GM21515 (cell line): ENCODE results near the gene MAB21L2.

Experiments
- ATAC-seq: cut with Tn5 transposase; IDR thresholded peaks from one replicate; pipeline ENCODE4 v1.9.1; 2021; ENCODE audit not compliant: unreplicated experiment

The MAB21L2 gene

GRCh38 chr4:150574678-150575077 is 7.3 kb upstream of the MAB21L2 start:
- no peak for ATAC-seq

- no peak for ATAC-seq
Observed at GRCh38 chr4:150577796-150578195, 4.2 kb upstream of the MAB21L2 start.

GRCh38 chr4:150578745-150579501 is 3.0 kb upstream of the MAB21L2 start:
- ATAC-seq: no peak

- ATAC-seq: no peak
Observed at GRCh38 chr4:150579551-150580234, 2.3 kb upstream of the MAB21L2 start.

- ATAC-seq: no peak
Observed at GRCh38 chr4:150580306-150580705, 1.6 kb upstream of the MAB21L2 start.

- no peak for ATAC-seq
Observed at GRCh38 chr4:150581056-150581605, 820 bp upstream of the MAB21L2 start.

GRCh38 chr4:150581641-150582051 is 305 bp upstream of the MAB21L2 start:
- ATAC-seq: no peak

GRCh38 chr4:150582873-150583286 is 929 bp downstream of the MAB21L2 start:
- ATAC-seq: no peak

GRCh38 chr4:150583287-150584110 is 1.5 kb downstream of the MAB21L2 start:
- ATAC-seq: no peak

GRCh38 chr4:150584111-150584915 is 2.4 kb downstream of the MAB21L2 start:
- no peak for ATAC-seq

- ATAC-seq: no peak
Observed at GRCh38 chr4:150585611-150586010, 3.7 kb downstream of the MAB21L2 start.

- ATAC-seq: no peak
Observed at GRCh38 chr4:150586162-150586810, 4.3 kb downstream of the MAB21L2 start.

- ATAC-seq: no peak
Observed at GRCh38 chr4:150588316-150588715, 6.4 kb downstream of the MAB21L2 start.

- ATAC-seq: no peak
Observed at GRCh38 chr4:150589157-150589556, 7.2 kb downstream of the MAB21L2 start.

- ATAC-seq: no peak
Observed at GRCh38 chr4:150590631-150591030, 8.7 kb downstream of the MAB21L2 start.

- ATAC-seq: no peak
Observed at GRCh38 chr4:150591406-150591805, 9.5 kb downstream of the MAB21L2 start.

GRCh38 chr4:150591904-150592303 is 10.0 kb downstream of the MAB21L2 start:
- no peak for ATAC-seq

GRCh38 chr4:150593996-150594395 is 12.0 kb downstream of the MAB21L2 start:
- no peak for ATAC-seq

- no peak for ATAC-seq
Observed at GRCh38 chr4:150598909-150599308, 17.0 kb downstream of the MAB21L2 start.

GRCh38 chr4:150599547-150599946 is 17.6 kb downstream of the MAB21L2 start:
- ATAC-seq: no peak
